GM18870 (cell line): ENCODE results near the gene ANKRD52.
"Not testable (repeated sequence)": the region's sequence is repeated elsewhere in the genome, so short reads cannot be mapped to it uniquely, and the experiment has no call there.

Experiments used
- ATAC-seq: cut with Tn5 transposase; IDR thresholded peaks from one replicate; pipeline ENCODE4 v1.9.1; 2021; ENCODE audit warnings: moderate library complexity; ENCODE audit not compliant: unreplicated experiment

Gene ANKRD52

GRCh38 chr12:56258068-56258819 is at the start of gene ANKRD52:
Gene ANKRD52 (minus strand): TSS chr12:56258384. CDS start chr12:56258269, 115 bp downstream.
- peak; percentile 62 for ATAC-seq

- ATAC-seq, result no peak
These were observed 49.2 kb upstream of the ANKRD52 start for GRCh38 chr12:56307221-56307965.

- no peak for ATAC-seq
These were observed 46.8 kb upstream of the ANKRD52 start for GRCh38 chr12:56304872-56305590.

DNA sequence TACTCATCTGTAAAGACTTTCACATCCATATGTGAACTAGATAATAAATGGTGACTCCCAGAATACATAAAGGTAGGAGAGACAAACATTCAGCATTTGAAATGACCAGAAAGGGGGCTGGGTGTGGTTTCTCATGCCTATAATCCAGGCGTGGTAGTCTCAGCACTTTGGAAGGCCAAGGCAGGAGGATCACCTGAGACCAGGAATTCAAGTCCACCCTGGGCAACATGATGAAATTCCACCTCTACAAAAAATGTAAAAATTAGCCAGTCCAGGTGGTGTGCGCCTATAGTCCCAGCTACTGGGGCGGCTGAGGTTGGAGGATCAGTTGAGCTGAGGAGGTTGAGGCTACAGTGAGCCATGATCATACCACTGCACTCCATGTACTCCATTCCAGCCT is 46.1 kb upstream of the ANKRD52 start:
- ATAC-seq, result no peak

DNA sequence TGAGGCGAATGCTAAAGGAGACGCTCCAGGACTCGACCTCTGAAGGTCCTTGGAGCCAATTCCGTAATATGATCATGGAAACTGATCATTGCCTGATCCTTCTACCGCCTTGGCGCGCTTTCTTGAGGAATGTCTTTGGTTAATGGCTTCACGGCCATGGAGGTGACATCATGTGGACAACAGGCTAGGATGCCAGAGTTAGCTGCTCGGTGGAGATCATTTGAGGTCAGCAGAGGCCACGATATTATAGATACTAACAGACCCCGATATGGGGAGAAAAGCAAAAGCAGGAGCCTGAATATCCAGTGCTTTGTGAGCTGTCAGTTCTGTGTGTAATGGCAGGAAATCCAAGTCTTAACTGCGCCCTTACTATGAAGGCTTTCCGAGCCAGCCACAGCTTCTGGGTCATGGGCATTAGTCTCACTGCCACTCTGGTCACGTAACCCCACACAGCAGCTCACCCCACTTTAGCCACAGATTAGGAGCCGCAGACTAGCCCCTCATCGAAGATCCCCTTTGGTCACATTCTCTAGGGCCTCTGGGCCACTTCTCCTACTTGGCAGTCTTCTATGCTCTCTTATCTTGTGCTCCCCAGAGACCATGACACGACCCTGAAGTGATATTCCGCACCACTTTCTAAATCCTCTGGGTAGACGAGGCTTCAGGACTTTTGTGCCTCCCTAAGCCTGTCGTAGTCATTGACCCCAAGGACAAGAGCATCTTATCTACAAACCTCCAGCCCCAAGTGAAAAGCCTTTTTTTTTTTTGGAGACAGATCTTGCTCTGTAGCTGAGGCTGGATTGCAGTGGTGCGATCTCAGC is 42.7 kb upstream of the ANKRD52 start:
- peak; percentile 0 for ATAC-seq

DNA sequence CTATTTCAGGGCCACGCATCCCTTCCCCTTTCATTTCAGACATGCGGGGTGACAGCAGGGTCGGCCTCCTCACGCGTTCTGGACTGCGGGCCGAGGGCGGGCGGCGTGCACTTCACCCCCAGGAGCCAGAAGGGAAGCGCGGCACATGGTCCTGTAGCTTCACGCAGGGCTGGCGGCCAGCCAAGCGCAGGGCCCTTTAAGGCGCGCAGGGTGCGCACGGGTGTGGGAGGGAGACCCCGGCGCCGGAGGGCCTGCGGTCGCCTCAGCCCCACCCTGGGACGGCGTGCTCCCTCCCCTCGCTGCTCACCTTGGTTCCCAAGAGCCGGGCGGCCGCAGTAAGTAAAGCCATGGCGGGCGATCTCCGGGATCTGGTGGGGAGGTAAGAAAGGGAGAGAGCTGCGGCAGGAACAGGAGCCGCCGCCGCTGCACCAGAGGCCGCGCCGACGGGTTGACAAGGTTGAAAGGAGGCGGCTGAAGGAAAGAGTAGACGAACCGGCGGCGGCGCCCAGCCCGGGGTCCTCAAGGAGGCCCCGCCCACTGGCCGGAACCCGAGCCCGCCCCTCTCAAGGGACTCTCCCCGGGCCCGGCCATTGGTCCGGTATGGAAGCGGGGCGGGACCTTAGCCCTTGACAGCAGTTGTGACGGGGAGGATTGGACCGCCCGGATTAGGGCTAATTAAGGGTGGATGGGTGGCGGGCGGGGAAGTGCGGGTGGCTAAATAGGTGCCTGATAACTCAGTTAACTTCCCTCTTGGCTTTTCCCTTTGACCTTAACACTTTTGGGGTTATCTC is 41.9 kb upstream of the ANKRD52 start, which contains the start of gene CS:
Gene CS (minus strand): TSS at position 478 of the 791 bp plus-strand sequence. CDS start 129 bp downstream, at position 349.
- peak; percentile 82 for ATAC-seq

GRCh38 chr12:56299308-56299852 is 41.2 kb upstream of the ANKRD52 start:
- ATAC-seq, result no peak

DNA sequence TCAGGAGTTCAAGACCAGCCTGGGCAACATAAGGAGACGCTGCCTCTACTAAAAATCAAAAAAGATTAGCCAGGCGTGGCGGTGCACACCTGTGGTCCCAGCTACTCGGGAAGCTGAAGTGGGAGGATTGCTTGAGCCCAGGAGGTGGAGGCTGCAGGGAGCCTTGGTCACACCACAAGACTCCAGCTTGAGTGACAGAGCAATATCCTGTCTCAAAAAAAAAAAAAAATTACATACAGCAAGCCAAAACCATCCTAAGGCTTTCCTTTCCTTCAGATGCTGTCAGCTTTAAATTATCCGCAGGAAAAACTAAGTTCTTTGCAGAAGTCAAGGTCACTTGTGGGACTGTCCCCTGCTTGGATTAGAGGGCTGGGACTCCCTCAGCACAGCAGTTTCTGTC is 40.6 kb upstream of the ANKRD52 start:
- no peak for ATAC-seq

- no peak for ATAC-seq
These were observed 39.2 kb upstream of the ANKRD52 start for GRCh38 chr12:56297400-56297799.

GRCh38 chr12:56296295-56296694 is 38.1 kb upstream of the ANKRD52 start:
- ATAC-seq, result no peak

DNA sequence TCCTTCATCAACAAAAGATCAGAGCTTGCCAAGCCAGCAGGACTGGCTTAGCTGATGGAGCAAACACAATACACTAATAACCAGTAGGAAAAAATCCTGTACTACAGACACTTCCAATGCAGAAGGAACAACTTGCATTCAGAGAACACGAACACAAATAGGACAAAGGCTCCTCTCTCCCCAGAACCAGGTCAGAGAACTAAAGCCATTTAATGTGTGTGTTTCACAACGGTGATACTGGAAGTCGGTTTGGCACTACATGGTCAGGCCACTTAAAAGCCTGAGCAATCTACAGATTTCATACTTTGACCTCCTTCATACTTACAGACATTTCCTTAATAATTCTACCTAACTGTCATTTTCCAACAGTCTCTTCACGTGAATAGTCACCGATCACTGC is 35.6 kb upstream of the ANKRD52 start:
- no peak for ATAC-seq

GRCh38 chr12:56288705-56289387 is 30.7 kb upstream of the ANKRD52 start:
- ATAC-seq, result no peak

- no peak for ATAC-seq
These were observed 28.1 kb upstream of the ANKRD52 start for GRCh38 chr12:56286044-56286830.

DNA sequence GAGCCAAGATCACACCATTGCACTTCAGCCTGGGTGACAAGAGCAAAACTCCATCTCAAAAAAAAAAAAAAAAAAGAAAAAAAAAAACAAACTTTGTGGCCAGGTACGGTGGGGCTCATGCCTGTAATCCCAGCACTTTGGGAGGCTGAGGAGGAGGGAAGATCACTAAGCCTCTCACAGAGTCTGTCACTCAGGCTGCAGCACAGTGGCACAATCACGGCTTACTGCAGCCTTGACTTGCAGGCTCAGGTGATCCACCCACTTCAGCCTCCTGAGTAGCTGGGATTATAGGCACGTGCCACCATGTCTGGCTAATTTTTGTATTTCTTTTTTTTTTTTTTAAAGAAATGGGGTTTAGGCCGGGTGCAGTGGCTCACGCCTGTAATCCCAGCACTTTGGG is 26.1 kb upstream of the ANKRD52 start:
- ATAC-seq, result not testable (repeated sequence)

GRCh38 chr12:56282579-56282978 is 24.4 kb upstream of the ANKRD52 start:
- ATAC-seq, result no peak

DNA sequence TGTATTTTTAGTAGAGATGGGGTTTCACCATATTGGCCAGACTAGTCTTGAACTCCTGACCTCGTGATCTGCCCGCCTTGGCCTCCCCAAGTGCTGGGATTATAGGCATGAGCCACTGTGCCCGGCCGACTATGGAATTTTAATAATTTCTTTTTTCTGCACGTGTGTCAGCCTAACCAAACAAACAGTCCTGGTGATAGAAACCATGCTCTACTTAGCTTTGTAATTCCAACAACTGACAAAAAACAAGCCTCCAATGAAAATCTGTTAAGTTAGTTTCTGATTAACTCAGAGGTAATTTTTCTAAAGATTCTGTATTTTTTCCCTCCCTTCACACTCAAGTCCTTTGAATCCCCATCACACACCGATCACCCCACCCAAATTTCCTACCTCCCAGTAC is 23.8 kb upstream of the ANKRD52 start:
- ATAC-seq, result no peak

DNA sequence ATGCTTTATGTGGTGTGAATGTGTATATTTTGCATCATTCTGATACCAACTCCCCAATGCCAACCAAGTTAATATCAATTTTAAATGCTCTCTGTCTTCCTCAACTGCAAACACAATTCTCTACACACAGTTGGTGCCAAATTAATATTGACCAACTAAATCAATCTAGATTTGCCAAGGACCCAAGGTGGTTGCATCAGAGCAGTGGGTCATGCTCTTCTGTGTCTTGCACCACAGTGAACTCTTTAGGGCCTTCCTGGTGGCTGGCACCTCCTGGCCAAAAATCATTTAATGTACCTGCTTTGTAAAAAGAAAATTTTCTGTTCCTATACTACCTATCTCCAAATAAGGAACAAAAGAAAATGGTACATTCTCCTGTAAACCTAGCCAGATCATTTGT is 22.7 kb upstream of the ANKRD52 start:
- ATAC-seq, result no peak

GRCh38 chr12:56278905-56279304 is 20.7 kb upstream of the ANKRD52 start:
- ATAC-seq, result no peak
